HG03280 (cell line): ENCODE results near the gene OR2S2.

ENCODE experiments used
- ATAC-seq: cut with Tn5 transposase; IDR thresholded peaks from one replicate; pipeline ENCODE4 v1.9.1; 2021; ENCODE audit warnings: mild to moderate bottlenecking, moderate library complexity; ENCODE audit not compliant: unreplicated experiment

The OR2S2 gene

DNA sequence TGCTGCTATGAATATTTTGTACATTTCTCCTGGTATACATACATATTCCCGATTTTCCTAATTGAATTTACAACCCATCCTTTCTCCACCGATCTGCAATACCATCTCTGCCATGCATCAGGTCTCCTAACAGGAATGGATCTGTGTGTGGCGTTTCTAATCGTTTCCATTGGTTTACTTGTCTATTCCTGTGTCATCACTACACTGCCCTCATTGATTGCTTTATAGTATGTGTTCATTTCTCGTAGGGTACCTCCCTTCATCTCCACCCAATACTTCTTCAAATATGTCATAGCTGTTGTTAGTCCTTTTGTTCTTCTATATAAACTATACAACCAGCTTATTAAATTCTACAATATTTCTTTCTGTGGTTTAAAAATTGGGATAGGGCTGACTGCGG, 7.1 kb upstream of the OR2S2 start:
- no peak for ATAC-seq

DNA sequence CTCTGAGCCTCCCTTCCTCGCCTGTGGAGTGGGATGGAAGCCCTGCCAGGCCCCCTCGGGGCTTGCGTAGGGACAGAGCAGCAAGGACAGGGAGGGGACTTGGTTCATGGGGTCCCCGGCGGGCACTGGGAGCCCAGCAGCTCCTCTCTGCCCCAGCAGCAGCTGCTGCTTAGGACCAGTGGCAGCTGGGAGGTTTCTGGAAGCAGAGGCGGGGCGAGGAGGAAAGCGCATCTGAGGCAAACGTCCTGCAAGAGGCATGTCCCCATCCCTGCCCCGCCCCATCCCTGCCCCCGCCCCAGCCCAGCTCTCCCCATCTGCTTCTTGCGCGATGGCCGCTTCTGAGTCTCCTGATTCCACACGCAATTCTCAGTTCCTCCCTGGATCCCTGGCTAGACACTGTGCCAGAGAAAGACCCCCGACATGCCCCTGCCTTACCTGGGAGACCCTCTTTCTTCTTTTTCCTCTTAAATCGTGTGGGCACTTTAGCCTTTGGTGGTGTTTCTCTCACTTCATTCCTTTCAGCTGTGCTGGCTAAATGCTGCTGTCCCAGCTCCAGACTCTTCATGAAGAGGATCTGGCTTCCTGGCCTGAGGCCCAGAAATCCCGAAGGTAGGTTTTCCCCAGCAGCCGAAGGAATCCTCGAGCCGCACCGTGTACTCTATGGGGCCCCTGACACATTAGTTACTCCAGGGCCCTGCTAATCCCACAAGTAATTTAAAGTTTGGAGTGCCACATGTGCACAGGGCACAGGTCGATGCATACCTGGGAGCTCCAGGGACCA, 4.4 kb upstream of the OR2S2 start:
- ATAC-seq = no peak

GRCh38 chr9:35960039-35960655, 2.2 kb upstream of the OR2S2 start:
- ATAC-seq = no peak

DNA sequence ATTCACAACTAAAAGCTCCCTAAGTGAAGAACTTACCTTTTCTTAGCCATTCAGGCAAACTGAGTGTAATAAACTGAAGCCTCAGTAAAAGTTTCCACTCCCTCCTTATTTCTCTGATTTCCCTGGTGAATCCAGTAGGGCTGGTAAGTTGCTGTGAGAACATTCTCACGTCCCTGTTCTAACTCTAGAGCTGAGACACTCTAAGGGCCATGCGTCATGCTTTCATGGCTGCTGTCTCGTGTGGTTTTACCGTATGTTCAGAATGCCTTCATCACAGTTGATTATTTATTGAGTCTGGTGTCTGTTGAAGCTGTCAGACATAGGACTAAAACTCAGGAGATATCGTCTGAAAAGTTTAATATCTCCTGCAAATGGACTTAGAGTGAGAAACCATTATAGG, 1.3 kb downstream of the OR2S2 start:
- no peak for ATAC-seq

GRCh38 chr9:35954942-35955546, 2.9 kb downstream of the OR2S2 start:
- no peak for ATAC-seq

- ATAC-seq = no peak
Measured at GRCh38 chr9:35952526-35953191, 5.3 kb downstream of the OR2S2 start.

DNA sequence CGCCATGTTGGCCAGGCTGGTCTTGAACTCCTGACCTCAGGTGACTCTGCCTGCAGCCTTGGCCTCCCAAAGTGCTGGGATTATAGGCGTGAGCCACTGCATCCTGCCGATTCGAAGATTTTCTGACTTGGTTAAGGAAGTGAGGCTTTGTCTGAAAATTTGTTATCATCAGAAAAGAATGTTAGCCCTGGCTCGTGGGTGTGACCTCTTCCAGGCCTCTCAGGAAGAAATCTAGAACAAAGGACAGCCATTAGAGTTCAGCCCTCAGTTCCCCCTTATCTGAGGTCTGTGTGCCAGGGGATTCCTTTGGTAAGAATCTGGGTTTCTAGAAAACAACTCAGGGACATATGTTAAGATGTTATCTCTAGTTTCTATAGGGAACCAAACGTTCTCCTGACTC, 6.2 kb downstream of the OR2S2 start:
- ATAC-seq = no peak

DNA sequence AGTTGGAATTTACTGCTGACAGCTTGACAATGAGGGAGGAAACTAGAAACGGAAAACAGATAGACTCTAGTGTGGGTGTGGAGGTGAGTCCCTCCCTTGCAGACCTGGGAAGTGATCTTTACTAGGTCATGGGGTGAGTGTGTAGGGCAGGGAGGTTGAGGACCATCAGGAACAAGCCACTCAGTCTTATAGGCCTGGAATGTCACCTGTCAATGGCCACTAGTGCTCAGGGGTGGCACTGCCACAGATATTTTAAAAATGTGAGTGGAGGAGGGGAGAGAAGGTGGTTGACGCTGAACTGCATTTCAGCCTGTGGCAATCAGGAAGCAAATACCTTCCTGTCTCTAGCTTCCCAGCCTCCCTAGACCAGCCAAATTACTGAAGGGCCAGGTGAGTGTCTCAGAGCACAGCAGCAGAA, 9.0 kb downstream of the OR2S2 start:
- ATAC-seq = no peak

DNA sequence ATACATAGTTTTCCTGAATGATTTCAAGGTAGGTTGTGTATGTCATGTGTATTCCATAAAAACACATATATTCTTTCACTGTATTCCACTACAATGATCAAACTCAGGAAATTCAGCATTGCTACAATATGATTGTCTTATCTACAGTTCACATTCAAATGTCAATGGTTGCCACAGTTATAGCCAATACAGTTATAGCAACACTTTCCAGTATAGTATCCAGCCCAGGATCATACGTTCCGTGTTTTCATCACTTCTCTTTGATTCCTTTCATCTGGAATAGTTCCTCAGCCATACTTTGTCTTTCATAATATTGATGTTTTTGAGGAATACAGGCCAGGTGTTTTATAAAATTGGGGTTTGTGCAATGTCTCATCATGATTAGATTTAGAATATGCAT, 9.5 kb downstream of the OR2S2 start:
- no peak for ATAC-seq

- no peak for ATAC-seq
Measured at GRCh38 chr9:35945341-35946018, 12.5 kb downstream of the OR2S2 start.

DNA sequence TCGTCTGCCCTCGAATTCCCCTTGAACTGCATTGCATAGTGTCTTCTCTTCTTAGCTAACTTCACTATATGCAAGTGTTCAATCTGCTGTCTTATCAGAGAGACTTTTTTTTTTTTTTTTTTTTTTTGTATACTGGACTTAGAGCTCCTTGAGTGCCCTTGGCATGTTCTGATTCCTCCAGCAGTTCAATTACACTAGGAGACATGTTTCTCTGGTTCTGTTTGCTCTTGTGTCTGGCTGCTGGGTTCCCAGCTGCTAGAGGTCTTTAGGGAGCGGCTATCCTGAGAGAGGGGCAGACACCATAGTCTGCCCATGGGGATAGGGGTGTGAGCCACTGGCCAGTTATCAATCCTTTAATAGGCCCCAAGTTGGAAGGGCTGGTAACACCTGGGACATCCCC, 13.1 kb downstream of the OR2S2 start:
- no peak for ATAC-seq

DNA sequence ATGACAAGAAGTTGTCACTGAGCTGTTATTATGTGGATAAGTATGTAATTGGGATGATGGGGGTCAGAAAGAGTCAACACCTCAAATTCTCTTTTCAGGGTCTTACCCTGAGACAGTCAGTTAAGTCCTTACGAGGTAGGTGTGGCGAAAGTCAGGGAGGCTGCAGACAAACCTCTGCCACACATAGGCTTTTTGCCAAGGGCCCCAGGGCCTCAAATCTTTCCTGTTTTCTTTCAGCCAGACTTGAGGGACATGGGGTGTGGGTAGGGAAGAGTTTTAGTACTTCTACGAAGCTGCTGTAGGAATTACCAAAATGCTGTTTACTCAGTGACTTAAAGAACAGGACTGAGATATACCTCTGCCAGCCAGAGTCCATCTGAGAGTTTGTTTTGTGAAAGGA, 13.8 kb downstream of the OR2S2 start:
- no peak for ATAC-seq

GRCh38 chr9:35942286-35942685, 15.7 kb downstream of the OR2S2 start:
- no peak for ATAC-seq

DNA sequence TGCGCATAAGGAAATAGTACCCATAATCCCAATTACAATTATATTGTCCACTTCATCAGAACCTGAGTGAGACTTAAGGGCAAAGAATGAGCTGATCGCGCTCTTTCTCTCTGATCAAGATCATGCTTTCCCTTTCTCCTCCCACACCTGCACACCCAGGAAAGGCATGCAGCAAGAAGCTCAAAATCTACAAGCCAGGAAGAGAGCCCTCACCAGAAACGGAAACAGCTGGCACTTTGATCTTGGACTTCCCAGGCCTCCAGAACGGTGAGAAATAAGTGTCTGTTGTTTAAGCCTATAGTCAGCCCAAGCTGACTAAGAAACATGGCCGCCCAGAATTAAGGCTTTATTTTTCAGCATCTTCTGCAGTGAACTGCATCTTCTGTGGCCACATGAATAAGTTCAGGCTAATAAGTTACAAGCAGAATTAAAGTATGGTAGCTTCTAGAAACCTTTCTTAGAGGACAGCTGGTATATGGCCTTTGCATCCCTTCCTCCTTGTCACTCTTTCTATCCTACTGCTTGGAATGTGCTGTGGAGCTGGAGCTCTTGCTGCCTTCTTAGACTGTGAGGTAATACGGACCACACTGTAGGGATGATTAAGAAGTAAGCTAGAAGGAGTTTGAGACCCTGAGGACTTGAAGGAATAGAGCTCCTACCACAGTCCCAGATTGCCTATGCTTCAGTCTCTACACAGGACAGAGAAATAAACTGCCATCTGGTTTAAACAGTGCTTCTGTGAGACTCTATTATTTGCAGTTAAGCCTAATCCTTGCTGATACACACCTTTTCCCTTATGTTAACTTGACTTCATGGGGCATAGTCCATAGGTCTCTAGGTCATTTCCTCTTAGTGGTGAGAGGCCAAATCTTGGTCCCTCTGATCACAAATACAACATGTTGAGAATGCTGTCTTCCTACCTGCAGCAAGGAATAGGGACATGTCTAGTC, 17.2 kb downstream of the OR2S2 start:
- ATAC-seq = no peak

DNA sequence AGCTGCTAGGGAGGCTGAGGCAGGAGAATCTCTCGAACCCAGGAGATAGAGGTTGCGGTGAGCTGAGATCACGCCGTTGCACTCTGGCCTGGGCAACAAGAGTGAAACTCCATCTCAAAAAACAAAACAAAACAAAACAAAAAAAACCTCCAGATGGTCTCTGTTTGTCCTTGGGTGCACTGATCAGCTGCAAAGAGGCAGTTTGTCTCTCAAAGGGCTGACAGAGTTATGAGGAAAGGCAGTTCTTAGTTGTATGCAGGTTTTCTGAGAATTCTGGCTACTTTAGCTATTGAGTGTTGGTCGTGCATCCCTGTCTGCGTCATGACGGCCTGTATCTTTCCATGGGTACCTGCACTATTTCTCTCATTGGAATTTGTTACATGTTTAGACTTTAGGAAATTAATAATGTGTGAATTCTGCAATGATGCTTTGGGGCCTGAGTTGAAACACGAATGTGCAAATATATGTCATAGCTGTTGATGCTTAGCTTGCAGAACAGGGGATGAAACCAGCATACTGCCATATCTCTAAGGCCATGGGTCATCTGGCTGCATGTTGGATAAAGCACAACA, 18.2 kb downstream of the OR2S2 start:
- no peak for ATAC-seq

GRCh38 chr9:35938474-35939356, 19.2 kb downstream of the OR2S2 start:
- no peak for ATAC-seq

DNA sequence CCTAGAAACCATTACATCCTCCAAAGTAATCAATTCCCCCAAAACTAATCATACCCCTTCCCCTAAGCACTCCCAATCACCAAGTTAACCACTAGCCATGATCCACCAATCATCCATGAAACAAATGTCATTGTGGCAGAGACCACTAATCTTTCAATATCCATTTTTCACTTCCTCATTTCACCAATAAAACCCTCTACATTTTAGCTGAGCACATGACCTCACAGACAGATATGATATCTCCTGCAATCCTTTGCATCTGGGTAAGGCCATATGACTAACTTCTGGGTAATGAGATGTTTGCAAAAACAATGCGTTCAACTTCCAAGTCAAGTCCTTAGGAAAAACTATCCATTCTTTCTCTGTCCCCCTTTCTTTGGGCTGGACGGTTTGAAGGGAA, 20.7 kb downstream of the OR2S2 start:
- no peak for ATAC-seq

- no peak for ATAC-seq
Measured at GRCh38 chr9:35935755-35936509, 22.0 kb downstream of the OR2S2 start.
